GM18909 (cell line): Measurements from ENCODE around the gene NFS1.

Experiments used
- ATAC-seq: cut with Tn5 transposase; IDR thresholded peaks from one replicate; pipeline ENCODE4 v1.9.1; 2021; ENCODE audit warnings: mild to moderate bottlenecking; ENCODE audit not compliant: unreplicated experiment, poor library complexity

NFS1 gene

GRCh38 chr20:35618263-35619131, 80.7 kb downstream of the NFS1 start:
- ATAC-seq = no peak
